Prostate gland (tissue), 2 donors: ENCODE results near the gene TTC34. TPM values are rescaled to one million over a fixed set of nuclear protein-coding genes. Genes with fewer than 3 reads are reported as not detected.
A peak's percentile ranks its signal among the peaks of the same experiment; 100 is the strongest.

ENCODE experiments used
- DNase-seq: peaks from one replicate; pipeline ENCODE4 v3.0.0-alpha.2; 2019; ENCODE audit warnings: low spot score
- H3K27ac ChIP-seq, 2 donors: fragments of 200-600 bp; sonication (generic); 2 replicates each; pipeline ENCODE4 v1.5.1; 2017 to 2019
- H3K27me3 ChIP-seq: fragments of 200-600 bp; sonication (generic); replicated peaks from 2 replicates; pipeline ENCODE4 v1.5.1; 2019; ENCODE audit not compliant: insufficient read depth
- H3K36me3 ChIP-seq, 2 donors: fragments of 200-600 bp; sonication (generic); 1 replicate in 1 of 2; 2 replicates in 1 of 2; pipeline versions ENCODE4 v1.5.1 to v1.8.1; 2017 to 2019
- H3K4me1 ChIP-seq: fragments of 200-600 bp; sonication (generic); replicated peaks from 2 replicates; pipeline ENCODE4 v1.5.1; 2019
- H3K4me3 ChIP-seq, 2 donors: fragments of 200-600 bp; sonication (generic); 2 replicates each; pipeline ENCODE4 v1.5.1; 2017 to 2019
- H3K9me3 ChIP-seq: fragments of 200-600 bp; sonication (generic); 2 replicates; pipeline ENCODE4 v1.5.1; 2017
- CTCF ChIP-seq, 4 experiments: fragments of 200-600 bp in 2 of 4; fragments of 450-650 bp in 2 of 4; sonication (generic) in 2 of 4; IDR thresholded peaks; 1 replicate in 3 of 4; 2 replicates in 1 of 4; pipeline ENCODE4 v1.5.1; 2016 to 2019; ENCODE audit warnings: antibody characterized with exemption in 4 of 4, mild to moderate bottlenecking in 2 of 4, moderate library complexity in 2 of 4
- POLR2A ChIP-seq: fragments of 450-650 bp; IDR thresholded peaks from one replicate; pipeline ENCODE4 v1.6.1; 2016; ENCODE audit warnings: antibody characterized with exemption, mild to moderate bottlenecking
- POLR2AphosphoS5 ChIP-seq: sonication (generic); formaldehyde crosslinking; IDR thresholded peaks from one replicate; pipeline ENCODE4 v1.6.1; 2017; ENCODE audit warnings: antibody characterized with exemption
- WGBS: methylation state at CpG from one replicate; pipeline ENCODE4 v1.1.5; 2018; 5-methylcytosine and 5-hydroxymethylcytosine counted together
- intact Hi-C: fragments of 100-400 bp; cut with DNase I; formaldehyde crosslinking; loops from one replicate; pipeline ENCODE4 v1.14.2; 2022
- total RNA-seq, 2 donors: library from RNA; depleted of rRNA; stranded (reverse); fragments of >200 nt; gene quantifications; one replicate each; pipeline ENCODE4 v1.1.0, GENCODE V29; 2016

TTC34 gene
- total RNA-seq, 2 donors from 2014 or later, result 0.32 to 1.2 TPM

- H3K27me3 ChIP-seq, result no peaks in the 10 kb centered on the region
- no peak for TF ChIP-seq POLR2AphosphoS5
- no peak for TF ChIP-seq POLR2A
- TF ChIP-seq CTCF (IDR thresholded peaks at IDR 0.05), result no peak
- H3K4me1 ChIP-seq, result peaks cover 5% of the 10 kb centered on the region
- H3K36me3 ChIP-seq, result no peaks in the 10 kb centered on the region
- no peak for DNase-seq
- intact Hi-C loops, result loop anchor here (10.0 kb wide), 1 partner anchor 230 kb away; the partner anchor contains the start of gene PEX10
- 84% methylated on average over 14 of the region's 14 CpGs for WGBS
- no peak overlapping the region for H3K4me3 ChIP-seq
- H3K27ac ChIP-seq, result no peak overlapping the region
- H3K9me3 ChIP-seq, result no peaks in the 10 kb centered on the region
Measured at GRCh38 chr1:2645143-2645542, 156.3 kb downstream of the TTC34 start.

- intact Hi-C loops, result loop anchor here (5.0 to 10.0 kb wide), 2 partner anchors 57 to 230 kb away; partner anchors contain the start of genes PEX10 and PRXL2B
- TF ChIP-seq POLR2A, result no peak
- TF ChIP-seq POLR2AphosphoS5, result no peak
- no peak for TF ChIP-seq CTCF (IDR thresholded peaks at IDR 0.05)
- Histone ChIP-seq H3K27ac (no peak overlapping the region), H3K4me1 (peaks cover 5% of the 10 kb centered on the region), H3K4me3 (no peak overlapping the region), H3K36me3 (no peaks in the 10 kb centered on the region), H3K9me3 (no peaks in the 10 kb centered on the region), H3K27me3 (no peaks in the 10 kb centered on the region)
- DNase-seq, result no peak
- WGBS, result 89% methylated on average over 12 of the region's 12 CpGs
Measured at GRCh38 chr1:2644591-2645101, 156.8 kb downstream of the TTC34 start.

- no peaks in the 10 kb centered on the region for H3K27me3 ChIP-seq
- no peaks in the 10 kb centered on the region for H3K36me3 ChIP-seq
- H3K27ac ChIP-seq, result no peak overlapping the region
- intact Hi-C loops, result loop anchor here (5.0 to 10.0 kb wide), 2 partner anchors 57 to 229 kb away; partner anchors contain the start of genes PEX10 and PRXL2B
- no peak for DNase-seq
- WGBS, result 61% methylated on average over 13 of the region's 14 CpGs
- TF ChIP-seq CTCF (IDR thresholded peaks at IDR 0.05) (no peak), POLR2A (no peak), POLR2AphosphoS5 (no peak)
- peaks cover 5% of the 10 kb centered on the region for H3K4me1 ChIP-seq
- no peaks in the 10 kb centered on the region for H3K9me3 ChIP-seq
- no peak overlapping the region for H3K4me3 ChIP-seq
Measured at GRCh38 chr1:2644171-2644570, 157.3 kb downstream of the TTC34 start.

- Histone ChIP-seq H3K4me1 (peaks cover 5% of the 10 kb centered on the region), H3K27me3 (no peaks in the 10 kb centered on the region), H3K4me3 (peak overlapping the region; percentile 75 to 77), H3K9me3 (no peaks in the 10 kb centered on the region), H3K36me3 (no peaks in the 10 kb centered on the region), H3K27ac (no peak overlapping the region)
- TF ChIP-seq CTCF (IDR thresholded peaks at IDR 0.05) (no peak), POLR2AphosphoS5 (no peak), POLR2A (no peak)
- intact Hi-C loops, result loop anchor here (5.0 to 10.0 kb wide), 2 partner anchors 56 to 229 kb away; partner anchors contain the start of genes PEX10 and PRXL2B
- no peak for DNase-seq
- WGBS, result 16% methylated on average over 24 of the region's 24 CpGs
Measured at GRCh38 chr1:2643414-2644077, 157.9 kb downstream of the TTC34 start.
